Fibroblast of the conjunctiva (primary cell): ENCODE measurements around the gene FAM184A.
"Not testable (repeated sequence)": the region's sequence is repeated elsewhere in the genome, so short reads cannot be mapped to it uniquely, and the experiment has no call there.

Source experiments
- DNase-seq: peaks from one replicate; pipeline ENCODE4 v3.0.0-alpha.2; 2010; ENCODE audit warnings: low read depth

FAM184A gene, protein sequence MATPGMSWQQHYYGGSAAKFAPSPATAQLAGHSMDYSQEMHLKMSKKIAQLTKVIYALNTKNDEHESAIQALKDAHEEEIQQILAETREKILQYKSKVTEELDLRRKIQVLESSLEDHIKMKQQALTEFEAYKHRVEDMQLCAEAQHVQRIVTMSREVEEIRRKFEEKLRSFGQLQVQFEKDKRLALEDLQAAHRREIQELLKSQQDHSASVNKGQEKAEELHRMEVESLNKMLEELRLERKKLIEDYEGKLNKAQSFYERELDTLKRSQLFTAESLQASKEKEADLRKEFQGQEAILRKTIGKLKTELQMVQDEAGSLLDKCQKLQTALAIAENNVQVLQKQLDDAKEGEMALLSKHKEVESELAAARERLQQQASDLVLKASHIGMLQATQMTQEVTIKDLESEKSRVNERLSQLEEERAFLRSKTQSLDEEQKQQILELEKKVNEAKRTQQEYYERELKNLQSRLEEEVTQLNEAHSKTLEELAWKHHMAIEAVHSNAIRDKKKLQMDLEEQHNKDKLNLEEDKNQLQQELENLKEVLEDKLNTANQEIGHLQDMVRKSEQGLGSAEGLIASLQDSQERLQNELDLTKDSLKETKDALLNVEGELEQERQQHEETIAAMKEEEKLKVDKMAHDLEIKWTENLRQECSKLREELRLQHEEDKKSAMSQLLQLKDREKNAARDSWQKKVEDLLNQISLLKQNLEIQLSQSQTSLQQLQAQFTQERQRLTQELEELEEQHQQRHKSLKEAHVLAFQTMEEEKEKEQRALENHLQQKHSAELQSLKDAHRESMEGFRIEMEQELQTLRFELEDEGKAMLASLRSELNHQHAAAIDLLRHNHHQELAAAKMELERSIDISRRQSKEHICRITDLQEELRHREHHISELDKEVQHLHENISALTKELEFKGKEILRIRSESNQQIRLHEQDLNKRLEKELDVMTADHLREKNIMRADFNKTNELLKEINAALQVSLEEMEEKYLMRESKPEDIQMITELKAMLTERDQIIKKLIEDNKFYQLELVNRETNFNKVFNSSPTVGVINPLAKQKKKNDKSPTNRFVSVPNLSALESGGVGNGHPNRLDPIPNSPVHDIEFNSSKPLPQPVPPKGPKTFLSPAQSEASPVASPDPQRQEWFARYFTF

DNA sequence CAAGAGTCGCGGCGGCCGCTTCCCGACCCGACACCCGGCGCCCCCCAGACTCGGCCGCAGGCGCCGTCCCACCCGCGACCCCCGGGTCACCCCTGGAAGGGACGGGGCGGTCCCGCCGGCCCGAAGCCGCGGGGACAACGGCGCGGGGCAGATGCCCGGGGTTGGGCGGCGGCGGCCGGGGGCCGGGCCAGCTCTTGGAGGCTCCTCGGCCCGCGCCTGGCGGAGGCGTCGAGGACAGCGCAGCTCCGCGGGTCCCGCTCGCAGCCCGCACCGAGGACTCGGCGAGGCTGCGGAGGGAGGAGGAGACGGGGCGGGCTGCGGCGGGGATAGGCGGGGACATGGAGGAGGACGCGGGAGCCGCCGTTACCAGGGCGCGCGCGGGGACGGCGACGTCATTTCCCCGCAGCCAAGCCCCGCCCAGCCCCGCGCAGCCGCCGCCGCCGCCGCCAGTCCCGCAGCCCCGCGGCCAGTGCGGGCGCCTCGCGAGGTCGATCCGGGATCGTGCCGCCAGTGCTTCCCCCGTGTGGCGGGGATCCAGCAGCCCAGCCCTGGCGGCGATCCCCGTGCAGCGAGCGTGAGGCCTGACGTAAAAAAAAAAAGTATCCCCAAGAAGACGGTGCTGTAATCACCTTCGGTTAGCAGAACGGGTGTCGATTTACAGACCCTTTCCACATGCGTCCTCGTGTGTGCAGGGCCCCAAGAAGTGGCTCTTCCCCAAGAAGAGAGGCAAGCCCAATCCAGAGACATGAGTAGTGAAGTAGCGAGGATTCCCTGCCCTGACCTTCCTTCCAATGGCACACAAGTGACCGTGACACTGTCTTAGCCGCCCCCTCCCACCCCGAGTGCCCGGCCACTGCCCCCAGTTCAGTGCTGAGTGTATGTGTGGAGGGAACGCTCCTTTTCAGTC is at the start of gene FAM184A:
Gene FAM184A (minus strand): TSS at position 289 of the 907 bp plus-strand sequence. CDS start 365 bp downstream, outside the sequence.
- no peak for DNase-seq

DNA sequence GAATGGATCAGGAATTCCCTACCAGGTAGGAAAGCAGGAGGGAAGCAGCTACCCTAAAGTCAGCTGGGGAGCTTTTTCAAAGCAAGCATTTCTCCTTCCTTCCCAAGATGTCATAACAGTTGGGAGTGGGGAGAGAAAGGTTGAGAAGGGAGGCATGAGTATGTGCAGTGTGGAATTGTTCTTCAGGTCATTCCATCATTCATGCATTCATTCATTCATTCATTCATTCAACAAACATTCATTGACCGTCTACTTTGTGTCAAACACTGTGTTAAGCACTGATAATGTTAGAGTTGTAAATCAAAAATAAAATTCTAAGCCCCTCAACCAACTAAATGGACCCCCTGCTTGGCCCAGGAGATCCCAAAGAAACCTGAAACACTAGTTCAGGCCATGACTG is 49.2 kb upstream of the FAM184A start:
- DNase-seq = no peak

DNA sequence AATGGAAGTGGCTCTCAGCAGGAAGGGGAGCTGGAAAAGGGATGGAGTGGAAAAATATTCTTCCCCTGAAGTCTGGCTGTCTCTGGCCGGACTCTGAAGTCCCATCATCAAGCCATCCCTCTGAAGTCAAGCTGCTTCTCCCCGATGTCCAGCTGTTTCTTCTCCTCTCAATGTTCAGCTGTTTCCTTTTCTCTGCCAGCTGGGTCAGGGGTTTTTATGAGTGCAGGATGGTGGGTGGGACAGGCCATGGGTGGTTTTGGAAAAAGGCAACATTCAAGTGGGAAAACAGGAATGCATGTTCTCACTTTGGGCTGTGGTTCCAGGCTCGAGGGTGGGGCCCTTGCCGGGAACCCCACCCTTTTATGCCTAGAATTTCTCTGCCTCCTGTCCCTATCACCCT is 48.4 kb upstream of the FAM184A start:
- no peak for DNase-seq

DNA sequence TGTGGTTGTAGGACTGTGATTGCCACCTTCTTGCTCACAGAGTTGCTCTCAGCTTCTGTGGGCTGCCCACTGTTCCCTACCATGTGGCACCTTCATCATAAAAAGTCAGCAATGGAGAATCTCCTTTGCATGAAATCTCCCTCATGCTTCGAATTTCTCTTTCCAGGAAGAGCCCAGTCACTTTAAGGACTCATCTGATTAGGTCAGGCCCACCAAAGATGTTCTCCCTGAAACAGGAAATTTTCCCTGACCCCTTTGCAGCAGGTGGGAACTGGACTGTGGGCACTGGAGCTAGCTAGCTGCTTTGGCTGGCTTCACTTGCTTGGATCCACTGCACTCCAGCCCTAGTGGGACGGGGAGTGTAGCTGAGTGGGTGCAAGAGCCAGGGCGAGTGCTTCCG is 47.7 kb upstream of the FAM184A start:
- DNase-seq = no peak

DNA sequence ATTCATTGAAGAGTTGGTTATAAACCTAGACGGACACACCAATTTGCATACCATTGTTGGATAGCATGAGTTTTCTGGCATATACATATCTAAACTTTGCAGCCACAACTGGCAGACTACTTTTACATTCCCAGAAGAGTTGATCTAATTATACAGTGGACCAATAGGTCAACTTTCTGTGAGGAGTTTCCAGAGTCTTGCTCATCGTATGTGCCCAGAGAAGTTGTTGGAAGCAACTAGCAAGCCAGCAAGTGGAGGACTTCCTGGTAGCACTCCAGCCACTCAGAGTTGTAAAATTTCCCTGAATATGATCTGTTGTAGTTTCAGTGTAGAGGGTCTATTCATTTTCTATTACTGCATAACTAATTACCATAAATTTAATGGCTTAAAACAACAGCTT is 47.1 kb upstream of the FAM184A start:
- no peak for DNase-seq

DNA sequence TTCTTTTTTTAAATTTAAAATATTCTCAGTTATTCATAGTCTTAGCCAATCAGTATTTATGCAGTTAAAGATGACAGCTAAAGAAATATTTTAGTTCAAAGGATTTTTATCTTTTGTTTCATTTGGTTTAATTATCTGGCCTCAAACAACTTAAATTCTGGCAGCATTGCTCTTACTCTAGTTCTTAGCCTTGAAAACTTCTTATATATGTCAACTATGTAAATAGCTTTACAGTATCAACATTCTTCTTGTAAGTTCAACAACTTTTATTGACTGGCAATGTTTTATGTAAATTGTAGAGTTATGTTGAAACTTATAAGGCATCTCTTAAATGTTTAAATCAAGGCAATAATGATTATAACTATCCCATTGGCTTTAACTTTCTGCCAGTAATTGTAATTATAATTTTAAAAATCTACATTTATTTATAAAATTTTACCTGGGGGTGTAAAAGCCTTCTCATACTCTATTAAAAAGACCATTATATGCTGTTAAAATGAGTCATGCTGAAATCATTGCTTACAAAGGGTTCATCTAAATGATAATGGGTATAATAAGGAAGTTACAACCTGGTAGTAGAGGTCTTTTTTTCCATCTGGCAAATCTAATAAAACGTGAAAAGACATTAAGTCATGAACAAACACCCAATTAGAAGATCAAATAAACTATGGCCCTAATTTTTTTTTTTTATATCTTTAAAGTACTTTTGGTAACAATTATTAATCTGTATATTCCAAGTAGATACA is 45.8 kb upstream of the FAM184A start:
- DNase-seq = no peak

DNA sequence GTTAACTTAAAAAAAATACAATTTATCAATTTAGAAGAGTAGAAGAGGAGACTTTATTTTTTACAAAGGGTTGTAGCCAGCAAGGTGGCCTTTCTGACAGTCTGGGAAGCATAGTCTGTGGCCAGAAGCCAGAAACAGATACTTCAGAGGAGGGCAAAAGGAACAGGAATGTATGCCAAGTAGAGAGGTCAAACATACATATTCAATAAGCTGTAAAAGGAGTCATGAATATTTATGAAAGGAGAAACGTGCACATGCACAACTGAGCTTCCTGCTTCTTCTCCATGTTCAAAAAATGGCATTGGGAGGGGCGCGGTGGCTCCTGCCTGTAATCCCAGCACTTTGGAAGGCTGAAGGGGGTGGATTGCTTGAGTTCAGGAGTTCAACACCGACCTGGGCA is 43.9 kb upstream of the FAM184A start:
- no peak for DNase-seq

DNA sequence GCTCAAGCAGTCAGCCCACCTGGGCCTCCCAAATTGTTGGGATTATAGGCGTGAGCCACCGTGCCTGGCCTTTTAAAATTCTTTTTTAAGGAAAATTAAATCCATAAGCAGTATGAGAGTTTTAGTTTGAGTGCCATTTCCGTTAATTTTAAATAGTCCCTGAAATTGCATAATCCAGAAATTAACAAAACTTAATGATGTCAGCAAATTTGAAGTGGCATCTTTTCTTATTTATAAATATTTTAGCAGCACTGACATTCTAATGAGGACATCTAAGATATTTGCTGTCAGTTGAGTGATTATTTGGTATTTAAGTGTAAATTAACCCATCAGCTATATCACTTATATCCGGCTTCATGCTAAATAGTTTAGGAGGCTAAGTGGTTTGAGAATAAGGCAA is 42.9 kb upstream of the FAM184A start:
- no peak for DNase-seq

DNA sequence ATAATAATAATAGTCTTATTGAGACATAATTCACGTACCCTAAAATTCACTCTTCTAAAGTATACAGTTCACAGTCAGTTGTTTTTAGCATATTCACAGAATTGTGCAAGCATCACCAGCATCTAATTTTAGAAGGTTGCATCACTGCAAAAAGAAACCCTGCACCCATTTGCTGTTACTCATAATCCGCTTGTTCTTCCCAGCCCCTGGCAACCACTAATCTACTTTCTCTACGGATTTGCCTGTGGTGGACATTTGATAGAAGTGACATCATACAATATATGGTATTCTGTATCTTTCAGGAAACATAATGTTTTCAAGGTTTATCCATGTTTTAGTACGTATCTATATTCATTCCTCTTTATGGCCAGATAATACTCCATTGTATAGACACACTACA is 41.5 kb upstream of the FAM184A start:
- peak; percentile 85 for DNase-seq

DNA sequence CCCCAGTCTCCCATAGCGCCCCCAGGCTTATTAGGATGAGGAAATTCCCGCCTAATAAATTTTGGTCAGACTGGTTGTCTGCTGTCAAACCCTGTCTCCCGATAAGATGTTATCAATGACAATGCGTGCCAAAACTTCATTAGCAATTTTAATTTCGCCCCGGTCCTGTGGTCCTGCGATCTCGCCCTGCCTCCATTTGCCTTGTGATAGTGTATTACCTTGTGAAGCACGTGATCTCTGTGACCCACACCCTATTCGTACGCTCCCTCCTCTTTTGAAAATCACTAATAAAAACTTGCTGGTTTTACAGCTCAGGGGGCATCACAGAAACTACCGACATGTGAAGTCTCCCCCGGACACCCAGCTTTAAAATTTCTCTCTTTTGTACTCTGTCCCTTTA is 40.6 kb upstream of the FAM184A start:
- not testable (repeated sequence) for DNase-seq

DNA sequence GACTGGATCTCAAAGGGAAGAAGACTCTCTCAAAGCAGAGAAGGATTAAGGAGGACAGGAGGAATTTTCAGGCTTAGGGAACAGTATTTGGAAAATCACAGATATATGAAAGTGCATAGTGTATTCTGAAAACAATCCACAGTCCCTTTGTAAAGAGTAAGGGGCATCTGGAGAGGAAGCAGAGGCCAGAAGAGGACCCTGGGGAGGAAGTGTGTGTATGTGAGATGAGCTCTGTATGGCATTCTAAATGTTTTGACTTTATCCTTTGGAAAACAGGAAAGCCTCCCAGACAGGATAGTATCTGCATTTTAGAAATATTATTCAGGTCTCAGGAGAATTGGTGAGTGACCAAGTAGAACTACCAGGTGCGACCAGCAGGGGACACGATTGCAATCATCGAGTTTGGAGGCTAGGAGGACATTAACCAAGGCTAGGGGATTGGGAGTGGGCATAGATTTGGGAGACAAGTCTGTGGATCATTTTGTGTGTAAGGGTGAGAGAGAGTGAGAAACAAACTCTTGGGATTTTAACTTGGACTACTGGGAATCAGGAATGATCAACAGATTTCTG is 38.3 kb upstream of the FAM184A start:
- no peak for DNase-seq

DNA sequence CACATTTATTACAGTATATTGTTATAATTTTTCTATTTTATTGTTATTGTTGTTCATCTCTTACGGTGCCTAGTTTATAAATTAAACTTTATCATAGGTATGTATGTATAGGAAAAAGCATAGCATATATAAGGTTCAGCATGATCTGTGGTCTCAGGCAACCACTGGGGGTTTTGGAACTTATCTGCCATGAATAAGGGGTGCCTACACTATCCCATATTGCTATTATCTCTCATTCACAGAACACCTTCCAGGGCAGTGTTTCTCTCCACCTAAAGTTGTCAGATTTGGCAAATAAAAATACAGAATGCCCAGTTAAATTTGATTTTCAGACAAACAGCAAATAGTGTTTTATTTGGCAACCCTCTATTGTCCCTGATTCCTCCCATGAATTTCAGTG is 35.5 kb upstream of the FAM184A start:
- no peak for DNase-seq

DNA sequence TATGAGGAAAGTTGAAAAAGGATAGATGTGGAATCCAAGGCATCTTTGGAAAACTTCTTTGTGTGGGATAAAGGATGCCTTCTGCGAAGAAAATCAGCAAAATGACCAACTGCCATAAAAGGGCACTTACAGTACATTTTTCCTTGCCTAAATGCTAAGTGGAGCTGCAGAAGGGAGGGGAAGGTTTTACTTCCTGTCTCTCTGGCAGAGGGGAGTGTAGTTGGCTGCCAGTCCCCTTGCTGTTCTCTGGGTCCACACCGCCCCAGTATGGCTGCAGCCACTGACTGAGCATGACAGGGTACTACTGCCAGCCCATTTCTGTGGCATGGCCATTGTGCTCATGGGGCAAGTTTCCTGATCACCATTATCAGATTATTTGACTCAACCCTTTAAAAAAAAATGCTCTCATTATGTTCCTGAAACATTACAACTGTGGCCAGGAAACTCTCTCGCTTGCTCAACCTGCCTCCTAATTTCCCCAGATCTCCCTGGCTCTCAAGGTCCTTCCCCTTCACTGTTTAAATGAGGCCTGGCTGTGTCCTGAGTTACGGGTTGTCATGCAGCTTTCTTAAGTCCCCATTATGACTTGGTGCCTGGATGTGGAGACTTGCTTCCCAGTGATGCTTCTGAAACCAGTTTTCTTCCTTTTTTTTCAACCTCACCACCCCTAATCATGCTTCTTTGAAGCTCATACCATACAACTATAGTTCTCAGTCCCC is 34.5 kb upstream of the FAM184A start:
- no peak for DNase-seq

DNA sequence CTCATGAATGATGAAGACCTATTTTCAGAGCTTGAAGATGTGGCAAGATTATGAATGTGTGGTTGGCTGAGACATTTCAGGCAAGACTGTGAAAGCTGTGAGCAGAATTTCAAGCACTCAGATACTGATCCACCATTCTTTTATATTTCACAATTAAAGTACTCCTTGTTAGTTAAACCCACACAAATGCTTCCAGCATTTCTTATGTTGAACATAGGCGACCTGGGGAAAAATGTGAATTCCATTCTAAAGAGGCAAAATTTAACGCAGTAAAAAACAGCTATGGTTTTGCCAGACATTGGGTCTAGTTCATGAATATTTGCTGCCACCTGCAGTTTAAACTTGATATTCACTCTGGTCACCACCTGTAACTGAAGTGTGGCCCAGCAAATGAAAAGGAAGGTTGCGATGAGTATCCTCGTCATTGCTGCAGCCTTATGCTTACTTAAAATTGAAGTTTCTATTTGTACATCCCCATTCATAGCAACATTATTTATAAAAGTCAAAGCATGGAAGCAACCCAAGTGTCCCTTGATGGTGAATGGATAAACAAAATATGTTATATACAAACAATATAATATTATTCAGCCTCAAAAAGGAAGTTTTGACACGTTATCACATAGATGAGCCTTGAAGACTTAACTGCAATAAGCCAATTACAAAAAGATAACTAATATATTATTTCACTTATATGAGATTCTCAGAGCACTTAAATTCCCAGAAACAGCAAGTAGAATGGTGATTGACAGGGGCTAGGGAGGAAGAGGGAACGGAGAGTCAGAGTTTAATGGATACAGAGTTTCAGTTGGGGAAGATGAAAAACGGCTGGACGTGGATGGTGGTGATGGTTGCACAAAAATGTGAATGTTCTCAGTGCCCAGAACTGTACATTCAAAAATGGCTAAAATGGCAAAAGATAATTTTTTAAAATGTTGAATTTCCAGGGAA is 32.4 kb upstream of the FAM184A start:
- DNase-seq = peak; percentile 34

DNA sequence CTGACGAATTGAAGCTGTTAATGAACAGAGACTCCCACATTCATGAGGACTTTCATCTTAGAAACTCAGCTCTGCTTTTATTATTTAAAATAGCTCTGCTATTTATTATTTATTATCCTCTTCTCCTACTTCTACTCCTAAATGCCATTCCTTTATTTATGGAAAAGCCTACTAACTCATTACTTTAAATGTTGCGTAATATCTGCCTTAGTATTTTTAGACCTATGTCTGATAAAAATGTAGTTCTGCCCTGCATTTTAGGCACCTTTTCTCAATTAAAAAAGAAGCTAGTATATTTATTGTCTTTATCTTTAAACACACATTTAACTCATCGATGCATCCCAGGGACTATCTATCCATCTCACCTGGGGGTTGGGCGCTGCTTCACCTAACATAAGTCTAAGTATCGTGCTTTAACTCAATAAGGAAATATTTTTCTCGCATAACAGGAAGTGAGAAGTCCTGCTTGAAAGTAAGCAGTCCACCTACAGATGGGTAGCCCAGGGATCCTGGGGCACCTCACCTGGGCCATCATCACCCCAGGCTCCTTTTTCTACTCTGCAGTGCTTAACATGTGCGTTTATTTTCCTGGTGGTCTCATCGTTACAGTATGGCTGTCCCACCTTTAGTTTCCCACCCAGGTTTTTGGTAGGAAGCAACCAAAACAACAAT is 31.3 kb upstream of the FAM184A start:
- no peak for DNase-seq

DNA sequence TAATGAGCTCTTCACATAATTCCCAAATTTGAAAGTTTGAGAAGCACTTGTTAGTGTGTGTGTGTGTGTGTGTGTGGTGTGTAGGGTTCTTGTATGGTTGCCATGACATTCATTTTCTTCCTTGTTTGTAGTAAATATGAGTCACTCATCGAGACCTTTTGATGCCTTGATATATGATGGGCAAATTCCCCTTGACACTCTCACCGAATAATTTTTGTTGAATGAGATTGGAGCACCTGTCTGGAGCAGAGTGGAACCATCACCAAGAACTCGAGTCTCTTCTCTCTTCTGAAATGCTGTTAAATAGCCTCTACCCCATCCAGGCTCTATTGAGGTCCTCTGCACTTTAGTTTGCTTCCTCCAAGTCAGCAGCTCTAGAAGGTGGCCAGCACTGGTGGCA is 29.6 kb upstream of the FAM184A start:
- no peak for DNase-seq

DNA sequence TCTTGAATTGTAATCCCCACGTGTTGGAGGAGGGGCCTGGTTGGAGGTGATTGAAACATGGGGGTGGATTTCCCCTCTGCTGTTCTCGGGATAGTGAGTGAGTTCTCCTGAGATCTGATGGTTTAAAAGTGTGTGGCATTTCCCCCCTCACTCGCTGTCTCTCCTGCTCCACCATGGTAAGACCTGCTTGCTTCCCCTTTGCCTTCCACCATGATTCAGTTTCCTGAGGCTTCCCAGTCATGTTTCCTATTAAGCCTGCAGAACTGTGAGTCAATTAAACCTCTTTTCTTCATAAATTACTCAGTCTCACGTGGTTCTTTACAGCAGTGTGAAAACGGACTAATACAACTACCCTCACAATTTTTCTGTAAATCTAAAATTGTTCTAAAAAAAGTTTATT is 26.8 kb upstream of the FAM184A start:
- no peak for DNase-seq

DNA sequence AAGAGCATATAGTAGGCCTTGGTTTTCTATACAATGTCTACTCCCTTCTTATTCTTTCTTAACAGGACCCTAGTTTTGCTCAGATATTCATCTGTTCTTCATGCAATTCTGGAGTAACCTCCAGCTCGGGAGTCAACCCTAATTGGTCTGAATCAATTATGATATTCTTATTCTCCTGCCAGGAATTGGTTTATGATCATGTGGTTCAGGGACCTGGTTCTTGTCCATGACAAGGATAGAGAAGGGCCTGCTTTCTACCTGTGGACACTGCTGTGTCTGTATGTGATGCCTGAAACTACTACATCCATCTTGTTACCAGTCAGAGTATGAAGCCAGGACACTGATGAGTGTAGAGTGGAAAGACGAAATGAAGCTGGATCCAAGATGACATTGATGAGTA is 24.4 kb upstream of the FAM184A start:
- no peak for DNase-seq
